DMS153 (cell line): Measurements from ENCODE around the gene SLCO1B3.

Experiments
- DNase-seq: peaks from one replicate; lab custom pipeline; 2025; lab: John Stamatoyannopoulos, UW

The SLCO1B3 gene

GRCh38 chr12:20883288-20883687 lies 72.8 kb downstream of the SLCO1B3 start:
- no peak for DNase-seq

GRCh38 chr12:20885116-20885515 lies 74.6 kb downstream of the SLCO1B3 start:
- DNase-seq: no peak

GRCh38 chr12:20885552-20885951 lies 75.0 kb downstream of the SLCO1B3 start:
- no peak for DNase-seq

- DNase-seq: no peak
These were observed 106.8 kb downstream of the SLCO1B3 start for GRCh38 chr12:20917269-20917668.

GRCh38 chr12:20917819-20918218 lies 107.3 kb downstream of the SLCO1B3 start:
- DNase-seq: no peak

- no peak for DNase-seq
These were observed 121.4 kb downstream of the SLCO1B3 start for GRCh38 chr12:20931894-20932293.

GRCh38 chr12:20946732-20947131 lies 136.2 kb downstream of the SLCO1B3 start:
- no peak for DNase-seq

GRCh38 chr12:20950248-20950647 lies 139.7 kb downstream of the SLCO1B3 start:
- no peak for DNase-seq

GRCh38 chr12:20963303-20963702 lies 152.8 kb downstream of the SLCO1B3 start:
- no peak for DNase-seq

- peak; percentile 45 for DNase-seq
These were observed 153.3 kb downstream of the SLCO1B3 start for GRCh38 chr12:20963762-20964161.
